B cell (primary cell): Measurements from ENCODE around the gene HOXA4. TPM values are rescaled to one million over a fixed set of nuclear protein-coding genes. Genes with fewer than 3 reads are reported as not detected.

Experiments used
- ATAC-seq: fragments of 200-7000 bp; cut with Tn5 transposase; one replicate; pipeline ENCODE4 v1.10.0; 2021; ENCODE audit warnings: low read depth, mild to moderate bottlenecking, moderate number of reproducible peaks, moderate library complexity
- CTCF ChIA-PET: fragments of 350-600 bp; sonication (Branson Sonifier 250); formaldehyde crosslinking; loops from one replicate; lab custom pipeline; 2021; ENCODE audit warnings: antibody characterized with exemption, inconsistent platforms; lab: Charles Lee
- POLR2A ChIA-PET: fragments of 350-600 bp; sonication (Branson Sonifier 250); formaldehyde crosslinking; loops from one replicate; lab custom pipeline; 2021; ENCODE audit warnings: antibody characterized with exemption; lab: Charles Lee
- DNase-seq: peaks from one replicate; pipeline ENCODE4 v3.0.0; 2013
- H2AFZ ChIP-seq: 2 replicates; pipeline ENCODE4 v1.6.1; 2012; ENCODE audit warnings: mild to moderate bottlenecking, low read depth, low read length; ENCODE audit not compliant: insufficient read depth, poor library complexity, severe bottlenecking
- H3K27ac ChIP-seq, 2 donors: 1 replicate in 1 of 2; 2 replicates in 1 of 2; pipeline ENCODE4 v1.5.1; 2012 to 2013; ENCODE audit warnings: low read length in 2 of 2, mild to moderate bottlenecking in 2 of 2, moderate library complexity in 1 of 2
- H3K27me3 ChIP-seq, 4 experiments: fragments of 200-600 bp in 1 of 4; sonication (generic) in 1 of 4; replicated peaks in 1 of 4; 1 replicate in 2 of 4; 2 replicates in 2 of 4; pipeline versions ENCODE4 v1.6.1 to v1.7.0; 2013 to 2016; ENCODE audit warnings: low read length in 3 of 4, mild to moderate bottlenecking in 2 of 4, mixed read lengths in 1 of 4, moderate library complexity in 1 of 4; ENCODE audit not compliant: insufficient read depth in 4 of 4, control insufficient read depth in 3 of 4; ENCODE audit errors: control extremely low read depth in 1 of 4
- H3K36me3 ChIP-seq, 2 experiments: replicated peaks in 1 of 2; 1 replicate in 1 of 2; 2 replicates in 1 of 2; pipeline versions ENCODE4 v1.6.1 to v1.7.1; 2013; ENCODE audit warnings: low read length in 1 of 2; ENCODE audit not compliant: insufficient read depth in 2 of 2, control insufficient read depth in 1 of 2; ENCODE audit errors: control extremely low read depth in 1 of 2, extremely low read depth in 1 of 2
- H3K4me1 ChIP-seq, 2 donors: fragments of 200-600 bp in 1 of 2; sonication (generic) in 1 of 2; 1 replicate in 1 of 2; 2 replicates in 1 of 2; pipeline versions ENCODE4 v1.5.1 to v1.6.1; 2013 to 2017; ENCODE audit warnings: low read length in 2 of 2; ENCODE audit not compliant: control insufficient read depth in 2 of 2, insufficient read depth in 2 of 2
- H3K4me2 ChIP-seq: replicated peaks from 2 replicates; pipeline ENCODE3; 2012; ENCODE audit warnings: mild to moderate bottlenecking, low read depth, low read length; ENCODE audit not compliant: poor library complexity, severe bottlenecking
- H3K4me3 ChIP-seq, 5 experiments: fragments of 200-600 bp in 1 of 5; sonication (generic) in 1 of 5; 1 replicate in 3 of 5; 2 replicates in 2 of 5; pipeline versions ENCODE4 v1.5.1 to v1.7.0; 2011 to 2016; ENCODE audit warnings: low read length in 4 of 5, mild to moderate bottlenecking in 4 of 5, low read depth in 2 of 5, control low read depth in 1 of 5, moderate library complexity in 1 of 5; ENCODE audit not compliant: insufficient read depth in 1 of 5; ENCODE audit errors: control extremely low read depth in 1 of 5, extremely low read depth in 1 of 5
- H3K79me2 ChIP-seq: fragments of 200-600 bp; sonication (generic); one replicate; pipeline ENCODE4 v1.6.0; 2016; ENCODE audit warnings: low read length; ENCODE audit not compliant: control insufficient read depth, insufficient read depth
- H3K9ac ChIP-seq: fragments of 200-600 bp; sonication (generic); 2 replicates; pipeline ENCODE4 v1.6.1; 2017; ENCODE audit warnings: mild to moderate bottlenecking, low read length, moderate library complexity
- H3K9me3 ChIP-seq, 3 donors: one replicate each; pipeline versions ENCODE4 v1.6.1 to v1.7.1; 2013; ENCODE audit warnings: low read length in 2 of 3; ENCODE audit not compliant: control insufficient read depth in 2 of 3, insufficient read depth in 1 of 3; ENCODE audit errors: control extremely low read depth in 1 of 3
- H4K20me1 ChIP-seq: 2 replicates; pipeline ENCODE4 v1.6.0; 2012; ENCODE audit warnings: mild to moderate bottlenecking, low read length; ENCODE audit not compliant: insufficient read depth, control insufficient read depth, poor library complexity, severe bottlenecking
- H3K27ac Mint-ChIP-seq: one replicate; pipeline ENCODE4 v1.8.0; 2021; ENCODE audit warnings: mixed read lengths
- H3K27me3 Mint-ChIP-seq: one replicate; pipeline ENCODE4 v1.8.0; 2021; ENCODE audit warnings: mixed read lengths
- H3K4me1 Mint-ChIP-seq: one replicate; pipeline ENCODE4 v1.8.0; 2021; ENCODE audit warnings: mixed read lengths
- H3K4me3 Mint-ChIP-seq: one replicate; pipeline ENCODE4 v1.8.0; 2021; ENCODE audit warnings: mixed read lengths
- H3K9me3 Mint-ChIP-seq: one replicate; pipeline ENCODE4 v1.8.0; 2022; ENCODE audit warnings: mixed read lengths; ENCODE audit not compliant: insufficient read depth
- EZH2 ChIP-seq: IDR thresholded peaks from 2 replicates; pipeline ENCODE4 v1.6.1; 2012; ENCODE audit warnings: borderline replicate concordance, low read depth, mild to moderate bottlenecking, moderate library complexity, low read length; ENCODE audit not compliant: insufficient read depth, poor library complexity, severe bottlenecking
- WGBS: methylation state at CpG from one replicate; pipeline ENCODE4 v1.1.5; 2013; ENCODE audit warnings: missing lambda C conversion rate; ENCODE audit not compliant: insufficient coverage; 5-methylcytosine and 5-hydroxymethylcytosine counted together
- intact Hi-C: fragments of 100-400 bp; cut with micrococcal nuclease; formaldehyde crosslinking; loops from one replicate; pipeline ENCODE4 v1.10.0; 2022
- polyA plus RNA-seq: library from polyadenylated mRNA; depleted of rRNA; stranded (reverse); fragments of >200 nt; gene quantifications from 2 replicates; pipeline ENCODE4 v1.2.3, GENCODE V29; 2012
- total RNA-seq, 2 donors: library from RNA; stranded (reverse); fragments of 120-200 nt in 1 of 2; gene quantifications; 1 replicate in 1 of 2; 2 replicates in 1 of 2; pipeline versions ENCODE4 v1.2.3 to v1.2.4, GENCODE V29; 2013 to 2022
- TF ChIP-seq, protein P1 (sequence below): fragments of 200-600 bp; IDR thresholded peaks from one replicate; pipeline ENCODE4 v1.8.0; 2022; ENCODE audit warnings: antibody characterized with exemption, mild to moderate bottlenecking

Gene HOXA4
- total and polyA plus RNA-seq, 2 donors (not counting 1 experiment from before 2014, with no cell fraction given), result 0.30 TPM; not detected in 1

- ATAC-seq (no peak), DNase-seq (no peak)
- peak overlapping the region; percentile 71 for H3K9ac ChIP-seq
- intact Hi-C loops, result loop anchor here (1.0 kb wide), 1 partner anchor 35 kb away; no protein-coding TSS in a partner anchor
- Mint-ChIP-seq H3K4me3 (peak overlapping the region; percentile 80), H3K27ac (no peak overlapping the region), H3K27me3 (peaks cover 66% of the 10 kb centered on the region), H3K4me1 (no peaks in the 10 kb centered on the region), H3K9me3 (peaks cover 2% of the 10 kb centered on the region)
- no peaks in the 10 kb centered on the region for H3K4me1 ChIP-seq
- POLR2A ChIA-PET, result no interaction called here
- peak overlapping the region; percentile 74 for H3K4me2 ChIP-seq
- H3K9me3 ChIP-seq, result peaks cover 0 to 13% (median 0%) of the 10 kb centered on the region in 3 donors
- peaks cover 0 to 24% (median 10%) of the 10 kb centered on the region in 4 experiments for H3K27me3 ChIP-seq
- H3K4me3 ChIP-seq, result peak overlapping the region; percentile 48 to 72 (median 58)
- H2AFZ ChIP-seq, result peak overlapping the region; percentile 83
- peak overlapping the region in 1 of 2 donors; percentile 54 for H3K27ac ChIP-seq
- TF ChIP-seq EZH2, result no peak
- TF ChIP-seq, protein P1, sequence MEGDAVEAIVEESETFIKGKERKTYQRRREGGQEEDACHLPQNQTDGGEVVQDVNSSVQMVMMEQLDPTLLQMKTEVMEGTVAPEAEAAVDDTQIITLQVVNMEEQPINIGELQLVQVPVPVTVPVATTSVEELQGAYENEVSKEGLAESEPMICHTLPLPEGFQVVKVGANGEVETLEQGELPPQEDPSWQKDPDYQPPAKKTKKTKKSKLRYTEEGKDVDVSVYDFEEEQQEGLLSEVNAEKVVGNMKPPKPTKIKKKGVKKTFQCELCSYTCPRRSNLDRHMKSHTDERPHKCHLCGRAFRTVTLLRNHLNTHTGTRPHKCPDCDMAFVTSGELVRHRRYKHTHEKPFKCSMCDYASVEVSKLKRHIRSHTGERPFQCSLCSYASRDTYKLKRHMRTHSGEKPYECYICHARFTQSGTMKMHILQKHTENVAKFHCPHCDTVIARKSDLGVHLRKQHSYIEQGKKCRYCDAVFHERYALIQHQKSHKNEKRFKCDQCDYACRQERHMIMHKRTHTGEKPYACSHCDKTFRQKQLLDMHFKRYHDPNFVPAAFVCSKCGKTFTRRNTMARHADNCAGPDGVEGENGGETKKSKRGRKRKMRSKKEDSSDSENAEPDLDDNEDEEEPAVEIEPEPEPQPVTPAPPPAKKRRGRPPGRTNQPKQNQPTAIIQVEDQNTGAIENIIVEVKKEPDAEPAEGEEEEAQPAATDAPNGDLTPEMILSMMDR, result no peak
- CTCF ChIA-PET, result interaction anchor here (0.9 to 1.3 kb wide), 4 partner anchors 12 to 29 kb away, joined by 3 to 5 read pairs (median 4); partner anchors contain the start of gene HOXA5
- no peaks in the 10 kb centered on the region for H3K79me2 ChIP-seq
- H4K20me1 ChIP-seq, result no peaks in the 10 kb centered on the region
- H3K36me3 ChIP-seq, result no peaks in the 10 kb centered on the region
- WGBS, result 43% methylated on average over 4 of the region's 12 CpGs
These were observed 848 bp upstream of the HOXA4 start for GRCh38 chr7:27131390-27131819.
